Stimulated activated naive CD4-positive, alpha-beta T cell (primary cell): Measurements from ENCODE around the gene PCTP.

Experiments used
- DNase-seq, 6 experiments: peaks; one replicate each; lab custom pipeline; 2025; lab: John Stamatoyannopoulos, UW

PCTP gene

GRCh38 chr17:55750750-55751657, at the start of gene PCTP:
TSS of gene PCTP (plus strand) at chr17:55751051. CDS start at chr17:55751104, 53 bp downstream.
- DNase-seq, result peak; percentile 50 to 75 (median 66)

DNA sequence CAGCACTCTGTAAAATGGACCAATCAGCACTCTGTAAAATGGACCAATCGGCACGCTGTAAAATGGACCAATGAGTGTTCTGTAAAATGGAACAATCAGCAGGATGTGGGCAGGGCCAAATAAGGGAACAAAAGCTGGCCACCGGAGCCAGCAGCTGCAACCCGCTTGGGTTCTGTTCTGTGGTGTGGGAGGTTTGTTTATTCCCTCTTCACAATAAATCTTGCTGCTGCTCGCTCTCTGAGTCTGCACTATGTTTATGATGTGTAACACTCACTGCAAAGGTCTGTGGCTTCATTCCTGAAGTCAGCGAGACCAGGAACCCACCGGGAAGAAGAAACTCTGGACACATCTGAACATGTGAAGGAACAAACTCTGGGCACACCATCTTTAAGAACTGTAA, 48.7 kb upstream of the PCTP start:
- DNase-seq, result no peak

- DNase-seq, result no peak
Measured at GRCh38 chr17:55704401-55704800, 46.5 kb upstream of the PCTP start.

DNA sequence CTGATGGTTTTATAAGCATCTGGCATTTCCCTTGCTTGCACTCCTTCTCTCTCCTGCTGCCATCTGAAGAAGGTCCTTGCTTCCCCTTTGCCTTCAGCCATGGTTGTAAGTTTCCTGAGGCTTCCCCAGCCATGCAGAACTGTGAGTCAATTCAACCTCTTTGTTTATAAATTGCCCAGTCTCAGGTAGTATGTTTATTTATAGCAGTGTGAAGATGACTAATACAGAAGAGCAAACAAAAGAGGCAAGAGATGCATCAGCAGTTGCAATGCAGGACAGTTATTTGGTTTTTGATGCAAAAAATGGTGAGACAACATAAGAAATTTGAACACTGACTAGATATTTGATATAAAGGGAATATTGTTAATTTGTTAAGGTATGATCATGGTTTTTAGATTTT, 45.0 kb upstream of the PCTP start:
- no peak for DNase-seq

- DNase-seq, result no peak
Measured at GRCh38 chr17:55706808-55707773, 43.8 kb upstream of the PCTP start.

GRCh38 chr17:55708175-55708974, 42.5 kb upstream of the PCTP start:
- no peak for DNase-seq

- DNase-seq, result no peak
Measured at GRCh38 chr17:55709440-55709839, 41.4 kb upstream of the PCTP start.

GRCh38 chr17:55709984-55710383, 40.9 kb upstream of the PCTP start:
- no peak for DNase-seq

DNA sequence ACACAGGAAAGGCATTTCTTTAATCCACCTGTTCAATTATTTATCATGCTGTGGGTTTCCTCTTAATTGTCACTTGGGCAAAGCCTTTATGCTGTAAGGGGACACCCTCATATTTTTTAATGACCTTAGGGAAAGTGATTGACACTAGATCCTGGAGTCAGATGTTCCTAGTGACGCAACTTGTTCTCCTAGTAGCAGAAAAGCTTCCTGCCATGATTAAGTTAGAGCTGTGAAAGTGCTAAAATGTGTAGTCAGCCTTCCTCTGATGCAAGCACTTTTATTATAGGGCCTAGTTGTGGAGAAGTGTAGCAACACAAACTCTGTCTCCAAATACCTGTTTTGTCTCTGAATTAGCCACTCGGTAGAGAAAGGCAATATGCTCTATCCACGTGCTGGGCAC, 40.4 kb upstream of the PCTP start:
- DNase-seq, result no peak

GRCh38 chr17:55710829-55711496, 39.9 kb upstream of the PCTP start:
- DNase-seq, result no peak

DNA sequence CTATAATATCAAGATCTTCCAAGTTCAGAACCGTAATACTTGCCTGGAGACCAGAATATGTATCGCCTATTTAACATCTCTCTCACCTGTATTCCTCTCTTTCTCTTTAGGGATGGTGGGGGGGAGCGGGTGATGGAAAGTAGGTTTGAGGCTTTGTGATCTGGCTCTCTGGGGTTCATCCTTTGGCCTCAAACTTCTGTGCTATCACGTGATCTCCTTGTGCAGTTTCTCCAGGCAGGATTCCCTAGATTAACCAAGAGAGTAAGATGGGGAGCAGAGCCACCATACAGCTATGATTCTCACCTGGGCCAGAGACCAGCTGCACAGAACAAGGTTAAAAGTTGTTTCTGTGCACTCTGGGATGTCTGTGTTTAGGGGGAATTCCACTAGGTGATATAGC, 33.4 kb upstream of the PCTP start:
- no peak for DNase-seq

DNA sequence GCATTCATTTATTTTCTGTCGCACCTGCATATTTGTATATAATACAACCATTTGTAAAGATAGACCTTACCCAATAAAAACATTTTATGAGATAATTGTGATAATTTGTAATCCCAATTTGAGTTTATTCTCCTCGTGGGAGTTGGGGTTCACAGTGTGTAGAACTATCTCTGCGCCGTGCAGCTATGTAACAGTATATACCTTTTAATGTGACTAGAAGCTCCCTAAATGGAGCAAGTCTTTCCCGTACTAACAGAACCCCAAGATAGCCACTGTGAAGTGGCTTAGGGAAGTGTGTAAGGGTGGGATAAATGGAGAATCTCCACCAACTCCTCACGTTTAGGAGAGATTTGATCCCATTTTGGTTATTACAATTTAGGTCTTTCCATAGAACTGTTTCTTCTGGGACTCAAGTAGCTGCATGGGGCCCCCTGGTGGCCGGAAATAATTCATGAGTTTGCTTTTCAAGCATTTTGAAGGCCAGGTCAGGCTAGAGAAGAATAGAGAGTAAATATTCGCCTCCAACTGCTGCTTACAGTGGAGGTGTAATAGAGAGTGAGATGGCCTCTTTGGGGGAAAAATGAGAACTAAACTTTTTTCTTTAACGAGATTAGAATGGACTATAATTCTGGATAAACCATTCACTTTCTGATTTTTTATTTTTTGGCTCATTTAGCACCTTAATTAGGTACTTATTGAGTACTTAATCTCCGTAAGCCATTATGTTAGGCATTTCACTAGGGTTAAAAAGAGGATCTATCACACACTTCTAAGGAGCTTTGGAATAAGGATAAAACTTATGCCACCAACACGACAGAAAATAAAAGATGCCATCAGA, 32.7 kb upstream of the PCTP start:
- peak; percentile 8 to 39 (median 28) for DNase-seq

GRCh38 chr17:55720919-55721836, 29.7 kb upstream of the PCTP start:
- no peak for DNase-seq

- no peak for DNase-seq
Measured at GRCh38 chr17:55722016-55722736, 28.7 kb upstream of the PCTP start.

DNA sequence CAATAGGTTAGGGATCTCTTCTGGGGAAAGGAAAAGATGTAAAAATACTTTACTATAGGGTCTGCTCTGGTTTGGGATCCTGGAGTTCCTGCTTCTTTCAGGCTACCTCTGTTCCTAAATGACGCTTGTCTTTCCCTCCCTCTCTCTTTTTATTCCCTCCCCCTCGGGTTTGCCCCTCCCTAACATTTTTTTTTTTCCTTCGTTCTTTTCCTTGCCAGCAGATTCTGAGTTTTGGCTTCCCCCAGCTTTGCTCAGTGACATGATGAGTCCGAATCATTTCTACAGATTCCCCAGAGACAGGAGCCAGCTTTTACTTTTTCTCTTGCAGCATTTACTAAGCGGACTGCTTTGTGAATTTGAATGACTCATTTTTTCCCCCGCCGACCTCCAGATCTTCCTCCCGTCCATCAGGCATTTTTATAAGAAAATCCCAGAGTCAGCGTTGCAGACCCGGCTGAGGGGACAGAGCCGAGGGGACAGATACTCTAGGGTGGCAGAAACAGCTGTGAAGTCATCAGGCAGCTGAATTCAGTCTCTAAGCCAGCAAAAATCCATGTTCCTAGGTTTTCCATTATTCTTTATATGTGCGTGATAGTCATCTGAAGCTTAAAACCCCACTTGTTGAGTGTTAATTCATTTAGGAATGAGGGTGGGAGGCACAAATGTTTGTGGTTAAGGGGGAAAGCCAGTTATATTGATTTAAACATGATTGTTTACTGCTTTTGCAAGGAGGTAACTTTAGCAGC, 27.9 kb upstream of the PCTP start, which contains the start of gene TMEM100:
Gene TMEM100, minus strand, starts transcription at position 123 of the 746 bp plus-strand sequence. CDS start 1,794 bp downstream, outside the sequence.
- DNase-seq, result no peak

GRCh38 chr17:55723488-55723848, 27.4 kb upstream of the PCTP start:
- no peak for DNase-seq

GRCh38 chr17:55726440-55726839, 24.4 kb upstream of the PCTP start:
- DNase-seq, result no peak

- DNase-seq, result no peak
Measured at GRCh38 chr17:55727275-55727674, 23.6 kb upstream of the PCTP start.
